ENCODE results near the gene TESPA1. TPM values are rescaled to one million over a fixed set of nuclear protein-coding genes. Genes with fewer than 3 reads are reported as not detected.

The TESPA1 gene
- polyA plus RNA-seq, 1 of the 3 experiments (the other 2 are of a cell fraction) = not detected

DNA sequence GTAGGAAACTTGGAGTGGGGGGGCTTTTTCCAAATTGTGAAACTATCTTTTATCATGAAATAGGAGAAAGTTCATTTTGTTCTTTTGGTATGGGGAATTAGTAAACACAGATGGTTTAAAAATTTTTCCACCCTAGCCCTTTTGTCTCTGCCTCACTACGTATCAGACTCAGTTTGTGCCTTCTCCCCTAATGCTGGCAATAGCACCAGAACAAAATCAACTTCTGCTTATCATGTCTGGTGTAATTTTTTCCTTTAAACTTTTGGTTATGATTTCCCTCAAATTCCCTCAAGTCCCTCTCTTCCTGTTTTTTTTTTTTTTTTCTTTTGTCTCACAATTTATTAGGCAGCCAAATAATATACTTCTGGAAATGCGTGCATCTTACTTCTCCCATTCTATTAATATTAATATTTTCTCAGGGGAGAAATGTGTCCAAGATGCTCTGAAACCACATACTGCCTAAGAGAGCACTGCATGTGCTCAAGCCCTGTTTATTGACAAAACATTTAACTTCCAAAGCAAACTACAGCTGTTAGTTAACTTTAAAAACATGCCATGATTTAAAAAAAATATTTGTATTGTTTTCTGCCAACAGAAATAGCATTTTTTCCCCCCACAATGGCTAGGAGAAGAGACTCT is 35.4 kb downstream of the TESPA1 start:
- TF ChIP-seq, protein P1, sequence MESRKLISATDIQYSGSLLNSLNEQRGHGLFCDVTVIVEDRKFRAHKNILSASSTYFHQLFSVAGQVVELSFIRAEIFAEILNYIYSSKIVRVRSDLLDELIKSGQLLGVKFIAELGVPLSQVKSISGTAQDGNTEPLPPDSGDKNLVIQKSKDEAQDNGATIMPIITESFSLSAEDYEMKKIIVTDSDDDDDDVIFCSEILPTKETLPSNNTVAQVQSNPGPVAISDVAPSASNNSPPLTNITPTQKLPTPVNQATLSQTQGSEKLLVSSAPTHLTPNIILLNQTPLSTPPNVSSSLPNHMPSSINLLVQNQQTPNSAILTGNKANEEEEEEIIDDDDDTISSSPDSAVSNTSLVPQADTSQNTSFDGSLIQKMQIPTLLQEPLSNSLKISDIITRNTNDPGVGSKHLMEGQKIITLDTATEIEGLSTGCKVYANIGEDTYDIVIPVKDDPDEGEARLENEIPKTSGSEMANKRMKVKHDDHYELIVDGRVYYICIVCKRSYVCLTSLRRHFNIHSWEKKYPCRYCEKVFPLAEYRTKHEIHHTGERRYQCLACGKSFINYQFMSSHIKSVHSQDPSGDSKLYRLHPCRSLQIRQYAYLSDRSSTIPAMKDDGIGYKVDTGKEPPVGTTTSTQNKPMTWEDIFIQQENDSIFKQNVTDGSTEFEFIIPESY (IDR thresholded peaks at IDR 0.05; ENCODE audit: borderline replicate concordance, low read depth) = no peak
- no peak for TF ChIP-seq EP300 (IDR thresholded peaks at IDR 0.05; ENCODE audit: borderline replicate concordance in 1 of 2, low read depth in 1 of 2, low read length in 1 of 2)
- TF ChIP-seq USF2 (IDR thresholded peaks at IDR 0.05; ENCODE audit: borderline replicate concordance, low read depth, low read length) = no peak
- no peak for TF ChIP-seq PBX3 (IDR thresholded peaks at IDR 0.05)
- TF ChIP-seq, protein P2, sequence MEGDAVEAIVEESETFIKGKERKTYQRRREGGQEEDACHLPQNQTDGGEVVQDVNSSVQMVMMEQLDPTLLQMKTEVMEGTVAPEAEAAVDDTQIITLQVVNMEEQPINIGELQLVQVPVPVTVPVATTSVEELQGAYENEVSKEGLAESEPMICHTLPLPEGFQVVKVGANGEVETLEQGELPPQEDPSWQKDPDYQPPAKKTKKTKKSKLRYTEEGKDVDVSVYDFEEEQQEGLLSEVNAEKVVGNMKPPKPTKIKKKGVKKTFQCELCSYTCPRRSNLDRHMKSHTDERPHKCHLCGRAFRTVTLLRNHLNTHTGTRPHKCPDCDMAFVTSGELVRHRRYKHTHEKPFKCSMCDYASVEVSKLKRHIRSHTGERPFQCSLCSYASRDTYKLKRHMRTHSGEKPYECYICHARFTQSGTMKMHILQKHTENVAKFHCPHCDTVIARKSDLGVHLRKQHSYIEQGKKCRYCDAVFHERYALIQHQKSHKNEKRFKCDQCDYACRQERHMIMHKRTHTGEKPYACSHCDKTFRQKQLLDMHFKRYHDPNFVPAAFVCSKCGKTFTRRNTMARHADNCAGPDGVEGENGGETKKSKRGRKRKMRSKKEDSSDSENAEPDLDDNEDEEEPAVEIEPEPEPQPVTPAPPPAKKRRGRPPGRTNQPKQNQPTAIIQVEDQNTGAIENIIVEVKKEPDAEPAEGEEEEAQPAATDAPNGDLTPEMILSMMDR (IDR thresholded peaks at IDR 0.05) = no peak
- TF ChIP-seq MEF2A (IDR thresholded peaks at IDR 0.05; ENCODE audit: borderline replicate concordance, low read depth) = no peak
- no peak for TF ChIP-seq RFX5 (IDR thresholded peaks at IDR 0.05; ENCODE audit: low read length)
- no peak for TF ChIP-seq FOXM1 (IDR thresholded peaks at IDR 0.05; ENCODE audit: low read depth)
- no peak for TF ChIP-seq EZH2phosphoT487 (IDR thresholded peaks at IDR 0.05; ENCODE audit: borderline replicate concordance, low read depth)
- TF ChIP-seq NFIC (IDR thresholded peaks at IDR 0.05; ENCODE audit: borderline replicate concordance) = no peak
- TF ChIP-seq, protein P3, sequence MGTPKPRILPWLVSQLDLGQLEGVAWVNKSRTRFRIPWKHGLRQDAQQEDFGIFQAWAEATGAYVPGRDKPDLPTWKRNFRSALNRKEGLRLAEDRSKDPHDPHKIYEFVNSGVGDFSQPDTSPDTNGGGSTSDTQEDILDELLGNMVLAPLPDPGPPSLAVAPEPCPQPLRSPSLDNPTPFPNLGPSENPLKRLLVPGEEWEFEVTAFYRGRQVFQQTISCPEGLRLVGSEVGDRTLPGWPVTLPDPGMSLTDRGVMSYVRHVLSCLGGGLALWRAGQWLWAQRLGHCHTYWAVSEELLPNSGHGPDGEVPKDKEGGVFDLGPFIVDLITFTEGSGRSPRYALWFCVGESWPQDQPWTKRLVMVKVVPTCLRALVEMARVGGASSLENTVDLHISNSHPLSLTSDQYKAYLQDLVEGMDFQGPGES (IDR thresholded peaks at IDR 0.05; ENCODE audit: low read depth, low read length) = no peak
- no peak for TF ChIP-seq YY1 (IDR thresholded peaks at IDR 0.05; ENCODE audit: low read depth)
- TF ChIP-seq TEAD4 (IDR thresholded peaks at IDR 0.05; ENCODE audit: borderline replicate concordance, insufficient read depth) = no peak
- no peak overlapping the region for H2AFZ ChIP-seq (ENCODE audit: low read depth)
- WGBS (ENCODE audit: low lambda C conversion rate) = 4% methylated on average over 2 of the region's 2 CpGs

More for the DNA sequence above, 35.4 kb downstream of the TESPA1 start:
- Histone ChIP-seq H3K4me1 (ENCODE audit: control insufficient read depth in 1 of 2, insufficient read depth in 2 of 2, low read depth in 1 of 2, low read length in 1 of 2) (no peaks in the 10 kb centered on the region), H3K27me3 (ENCODE audit: insufficient read depth) (peaks cover 19% of the 10 kb centered on the region), H3K9ac (no peak overlapping the region), H3K27ac (ENCODE audit: low read depth in 2 of 2, low read length in 1 of 2) (no peak overlapping the region), H3K9me3 (no peaks in the 10 kb centered on the region), H3F3A (replicated peaks; ENCODE audit: insufficient read depth) (no peaks in the 10 kb centered on the region), H3K4me2 (no peak overlapping the region), H4K20me1 (ENCODE audit: insufficient read depth) (no peaks in the 10 kb centered on the region), H3K79me2 (ENCODE audit: insufficient read depth) (no peaks in the 10 kb centered on the region), H3K4me3 (ENCODE audit: low read depth in 2 of 2, low read length in 1 of 2) (no peak overlapping the region), H3K36me3 (replicated peaks in 1 of 2; ENCODE audit: control insufficient read depth in 1 of 2, insufficient read depth in 2 of 2, low read length in 1 of 2) (no peaks in the 10 kb centered on the region), H3K9me2 (no peaks in the 10 kb centered on the region)
- POLR2A ChIA-PET = no interaction called here
- DNase-seq = no peak
- CTCF ChIA-PET = interaction anchor here (1.6 kb wide), 1 partner anchor 200 kb away, joined by 3 read pairs; no protein-coding TSS in a partner anchor
